Measurements from ENCODE around the gene TACC2.

The TACC2 gene

DNA sequence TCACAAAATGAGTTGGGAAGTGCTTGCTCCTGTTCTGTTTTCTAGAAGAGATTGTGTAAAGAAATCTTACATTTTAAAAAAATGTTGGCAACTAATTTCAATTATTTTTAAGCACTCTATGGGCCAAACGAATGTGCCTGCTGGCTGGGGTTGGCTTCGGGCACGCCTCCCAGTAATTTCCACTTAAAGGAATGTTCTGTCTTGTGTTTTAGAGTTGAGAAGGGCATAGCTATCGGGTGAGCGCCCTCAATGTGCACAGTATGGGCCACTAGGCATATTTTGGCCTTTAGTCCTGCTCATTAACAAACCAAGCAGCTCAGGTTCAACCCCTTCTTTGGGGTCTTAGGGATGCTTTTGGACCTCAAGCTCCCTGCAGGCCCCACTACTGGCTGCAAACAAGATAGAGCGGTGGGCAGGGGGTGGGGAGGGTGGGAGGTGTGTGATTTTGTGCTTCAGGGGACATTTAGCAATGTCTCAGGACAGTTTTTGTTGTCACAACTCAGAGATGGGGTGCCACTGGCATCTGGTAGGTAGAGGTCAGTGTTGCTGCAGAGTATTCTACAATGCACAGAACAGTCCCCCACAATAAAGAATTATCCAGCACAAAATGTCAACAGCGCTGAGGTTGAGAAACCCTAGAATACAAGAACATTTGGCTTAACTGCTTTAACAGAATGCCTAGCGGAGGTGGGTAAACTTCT, 40.7 kb downstream of the TACC2 start:
- DNase-seq, result no peak

DNA sequence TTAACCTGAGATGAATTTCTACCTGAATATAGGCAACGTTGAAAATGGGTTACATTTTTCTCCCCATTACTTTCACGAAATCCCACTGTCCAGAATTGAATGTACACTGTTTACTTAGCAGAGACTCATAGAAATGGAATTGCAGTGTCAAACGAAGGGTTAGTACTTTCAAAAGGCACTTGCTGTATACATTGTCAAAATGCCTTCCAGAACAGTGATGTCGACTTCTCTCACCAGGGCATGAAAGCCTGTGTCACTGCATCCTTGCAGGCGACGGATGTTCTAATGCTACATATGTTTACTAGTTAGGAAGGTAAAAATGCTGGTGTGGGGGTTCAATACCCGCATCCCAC, 41.2 kb downstream of the TACC2 start:
- DNase-seq, result no peak

DNA sequence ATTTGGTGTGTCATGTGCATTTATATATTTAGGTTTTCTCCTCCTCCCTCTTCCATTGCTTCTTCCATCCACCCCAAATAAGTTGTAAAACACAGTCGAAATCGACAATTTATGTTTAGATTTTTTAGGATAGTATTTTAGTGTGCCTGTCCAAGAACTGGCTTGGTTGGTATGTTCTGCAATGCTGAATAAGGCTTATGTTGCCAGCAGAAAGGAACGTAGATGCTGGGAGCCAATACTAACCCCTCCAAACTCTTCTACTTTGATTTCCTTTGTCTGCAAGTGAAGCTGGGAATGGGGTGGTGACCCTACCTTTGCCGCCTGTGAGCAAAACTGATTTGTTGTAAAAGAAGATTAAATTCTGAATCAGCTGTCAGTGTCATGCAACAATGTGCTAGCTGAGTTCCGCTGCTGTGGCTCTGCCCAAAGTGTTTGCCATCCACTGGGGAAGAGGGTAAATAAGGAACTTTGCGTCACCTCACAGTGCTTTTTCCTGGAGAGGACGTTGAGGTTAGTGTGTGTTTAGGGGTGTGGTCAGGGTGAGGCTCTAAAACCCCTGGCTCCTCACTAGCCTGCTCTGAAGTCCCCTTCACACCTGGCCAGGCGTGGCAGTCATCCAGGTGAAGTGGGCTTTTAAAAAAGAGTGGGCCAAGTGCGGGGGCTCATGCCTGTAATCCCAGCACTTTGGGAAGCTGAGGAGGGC, 44.4 kb downstream of the TACC2 start:
- DNase-seq, result peak; percentile 18

DNA sequence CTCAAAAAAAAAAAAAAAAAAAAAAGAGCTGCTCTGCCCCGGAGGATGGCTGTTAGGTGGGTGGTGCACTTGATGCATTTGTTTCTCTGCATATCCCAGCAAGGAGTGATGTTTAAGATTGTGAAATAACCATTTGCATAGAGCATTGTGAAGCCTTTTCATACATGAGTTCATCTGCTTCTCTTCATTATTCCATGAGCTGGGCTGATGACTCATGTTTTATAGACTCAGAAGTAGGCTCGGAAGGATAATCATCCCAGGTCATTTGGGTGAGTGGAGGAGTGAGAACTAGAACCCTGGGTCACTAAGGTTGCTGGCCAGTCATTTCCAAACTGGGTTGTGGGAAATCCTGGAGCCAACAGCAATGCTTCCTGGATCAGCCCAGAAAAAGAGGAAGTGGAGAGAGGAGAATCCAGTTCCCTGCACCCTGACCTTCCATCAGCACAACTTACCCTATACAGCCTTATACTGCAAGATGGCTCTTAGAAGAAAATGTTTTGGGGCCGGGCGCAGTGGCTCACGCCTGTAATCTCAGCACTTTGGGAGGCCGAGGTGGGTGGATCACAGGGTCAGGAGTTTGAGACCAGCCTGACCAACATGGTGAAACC, 45.3 kb downstream of the TACC2 start:
- DNase-seq, result peak; percentile 41

DNA sequence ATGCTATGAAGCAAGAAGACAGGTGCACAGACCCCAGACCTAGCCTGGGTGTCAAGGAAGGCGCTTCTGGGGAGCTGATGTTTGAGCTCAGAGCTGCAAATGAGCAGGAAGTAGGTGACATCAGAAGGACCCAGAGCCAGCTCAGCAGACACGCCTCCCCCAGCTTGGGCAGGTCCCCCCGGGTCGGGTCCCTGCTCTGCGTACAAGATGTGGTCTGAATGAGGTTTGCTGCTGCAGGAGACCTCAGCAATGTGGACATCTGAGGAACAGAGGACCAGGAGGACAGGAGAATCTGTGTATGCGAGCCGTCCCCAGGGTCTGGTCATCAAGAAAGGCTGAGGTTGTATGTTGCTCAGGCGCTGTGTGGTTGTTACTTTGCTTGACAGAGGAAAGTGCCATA, 51.8 kb downstream of the TACC2 start:
- DNase-seq, result no peak

DNA sequence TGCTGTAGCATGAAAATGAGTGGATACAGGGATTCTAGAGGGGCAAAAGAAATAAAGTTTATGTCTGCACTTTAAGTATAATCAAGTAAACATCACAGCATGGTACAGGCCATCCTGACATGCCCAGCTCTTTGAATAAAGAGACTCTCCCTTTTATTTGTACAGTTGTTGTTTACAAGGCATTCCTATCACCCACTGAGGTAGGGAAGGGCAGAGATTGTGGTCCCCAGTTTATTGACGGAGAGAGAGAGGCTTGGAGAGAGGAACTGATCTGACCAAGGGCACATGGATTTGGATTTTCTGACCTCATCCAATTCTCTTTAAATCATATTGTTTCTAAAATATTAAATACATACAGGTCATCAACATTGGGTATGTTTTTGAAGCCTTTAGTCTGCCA, 53.9 kb downstream of the TACC2 start:
- DNase-seq, result no peak

DNA sequence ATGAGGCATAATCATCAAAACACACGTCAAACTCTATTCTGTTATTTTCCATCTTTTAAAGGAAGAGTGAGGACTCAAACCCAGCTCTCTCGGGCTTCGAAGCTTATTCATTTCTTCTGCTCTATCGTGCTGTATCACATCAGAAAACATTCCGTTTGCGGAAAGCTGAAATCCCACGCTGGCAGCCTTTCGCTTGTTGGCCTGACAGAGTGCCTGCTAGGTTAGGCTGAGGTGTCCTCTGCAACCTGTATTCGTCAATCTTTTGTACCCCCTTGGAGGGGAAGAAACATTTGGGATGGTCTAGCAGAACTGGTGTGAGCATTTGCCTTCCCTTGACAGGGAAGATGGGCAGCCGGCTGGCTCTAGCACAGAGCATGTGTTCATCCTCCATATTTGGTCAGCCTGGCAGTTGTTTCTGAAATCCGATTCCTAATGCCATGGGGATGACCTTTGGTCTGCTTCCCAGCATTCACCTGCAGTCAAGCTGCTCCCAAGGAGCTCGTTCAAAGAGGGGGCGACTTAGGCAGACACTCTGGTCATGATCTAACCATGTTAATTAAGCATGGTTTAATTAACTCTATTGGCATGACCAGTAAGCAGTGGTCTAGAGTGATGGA, 55.2 kb downstream of the TACC2 start:
- DNase-seq, result no peak

DNA sequence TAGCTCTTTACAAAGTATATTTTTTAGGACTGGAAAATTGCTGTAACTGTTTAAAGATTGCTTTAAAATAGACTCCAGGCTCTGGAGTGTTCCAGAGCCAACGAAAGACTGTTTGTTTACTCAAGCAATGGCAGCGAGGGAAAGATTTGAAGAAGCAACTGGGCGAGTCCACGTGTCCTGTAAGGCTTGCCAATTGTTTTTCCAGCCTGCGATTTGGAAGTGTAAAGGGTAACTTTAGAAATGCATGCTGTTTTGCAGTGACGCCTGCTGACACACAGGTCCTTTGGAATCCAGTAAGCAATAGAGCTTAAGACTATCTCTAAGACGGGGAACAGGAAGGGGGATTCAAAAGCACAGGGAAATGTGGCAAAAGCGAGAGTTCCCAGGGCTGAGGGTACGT, 55.8 kb downstream of the TACC2 start:
- no peak for DNase-seq

DNA sequence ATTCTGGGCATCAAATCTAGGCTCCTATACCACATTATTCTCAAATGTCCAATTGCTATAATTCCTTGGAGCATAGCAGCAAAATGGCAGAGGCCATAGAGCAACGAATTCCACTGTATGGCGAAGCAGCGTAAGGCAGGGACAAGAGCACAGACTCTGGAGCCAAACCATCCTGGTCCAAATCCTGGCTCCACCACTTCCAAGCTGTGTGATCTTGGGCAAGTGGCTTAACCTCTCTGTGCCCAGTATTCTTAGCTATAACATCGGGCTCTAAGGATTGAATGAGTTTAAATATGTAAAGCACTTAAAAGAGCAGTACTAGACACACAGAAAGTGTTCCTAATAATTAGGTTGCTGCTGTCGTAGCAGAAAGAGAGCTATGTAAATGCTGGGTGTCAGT, 56.2 kb downstream of the TACC2 start:
- DNase-seq, result no peak

DNA sequence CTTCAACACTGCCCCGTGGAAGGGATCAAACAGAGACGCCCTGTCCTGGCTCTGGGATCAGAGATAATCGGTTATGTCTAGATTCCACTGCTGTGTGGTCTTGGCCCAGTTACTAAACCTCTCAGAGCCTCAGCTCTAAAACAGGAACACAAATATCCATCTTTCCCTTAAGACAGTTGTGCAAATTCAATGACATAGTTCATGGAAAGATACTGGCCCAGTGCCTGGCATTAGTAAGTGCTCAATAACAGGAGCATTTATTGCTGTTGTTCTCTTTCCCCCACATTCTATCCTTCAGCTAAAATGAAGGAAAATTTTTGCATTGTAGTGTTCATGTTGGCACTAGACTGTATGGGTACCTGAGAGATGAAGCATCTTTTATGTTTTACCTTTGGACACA, 58.6 kb downstream of the TACC2 start:
- no peak for DNase-seq

DNA sequence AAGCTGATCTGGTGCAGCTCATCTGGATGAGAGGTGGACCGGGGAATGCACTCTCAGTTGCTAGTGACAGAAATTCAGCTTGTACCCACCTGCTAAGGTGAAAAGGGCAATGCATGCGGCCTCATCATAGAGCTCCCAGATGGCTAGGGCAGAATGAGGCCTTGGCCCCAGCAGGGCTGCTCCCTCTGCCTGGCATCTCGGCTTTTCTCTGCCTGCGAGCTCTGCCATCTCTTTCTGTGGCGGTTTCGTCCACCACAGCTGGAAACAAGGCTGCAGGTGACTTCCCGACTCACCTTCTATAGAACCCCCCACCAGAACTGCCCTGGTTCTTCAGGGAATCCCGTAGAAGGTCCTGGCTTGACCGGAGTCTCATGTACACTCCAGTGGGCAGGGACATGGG, 60.1 kb downstream of the TACC2 start:
- no peak for DNase-seq

DNA sequence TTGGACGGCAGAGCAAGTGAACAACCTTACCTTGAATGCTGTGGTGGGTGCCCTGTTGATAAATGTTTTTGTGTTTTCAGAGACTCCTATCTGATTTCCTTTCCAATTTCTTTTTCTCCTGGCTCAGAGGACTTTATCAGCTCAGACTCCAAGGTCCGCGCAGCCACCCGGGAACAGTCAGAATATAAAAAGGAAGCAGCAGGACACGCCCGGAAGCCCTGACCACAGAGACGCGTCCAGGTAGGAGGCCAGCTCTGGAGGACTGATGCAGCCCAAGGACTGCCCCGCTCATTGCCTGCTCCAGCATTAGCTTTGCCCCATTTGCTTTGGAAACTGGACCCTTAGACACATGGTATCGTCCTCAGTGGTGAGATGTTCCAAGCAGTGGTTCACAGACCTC, 61.3 kb downstream of the TACC2 start:
- DNase-seq, result no peak

DNA sequence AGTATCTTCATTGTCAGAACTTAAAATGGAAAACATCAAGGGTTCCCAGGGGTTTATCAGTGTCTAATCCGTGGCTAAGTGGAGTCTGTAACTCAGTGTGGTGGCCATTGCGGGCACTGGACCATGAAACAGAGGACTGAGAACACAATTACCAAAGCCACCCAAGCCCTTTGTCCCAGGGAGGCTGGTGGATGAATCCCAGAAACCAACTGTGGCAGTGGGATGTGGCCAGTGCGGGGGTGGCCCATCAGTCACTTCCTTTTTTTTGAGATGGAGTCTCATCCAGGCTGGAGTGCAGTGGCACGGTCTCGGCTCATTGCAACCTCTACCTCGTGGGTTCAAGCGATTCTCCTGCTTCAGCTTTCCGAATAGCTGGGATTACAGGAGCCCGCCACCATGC, 61.8 kb downstream of the TACC2 start:
- no peak for DNase-seq

DNA sequence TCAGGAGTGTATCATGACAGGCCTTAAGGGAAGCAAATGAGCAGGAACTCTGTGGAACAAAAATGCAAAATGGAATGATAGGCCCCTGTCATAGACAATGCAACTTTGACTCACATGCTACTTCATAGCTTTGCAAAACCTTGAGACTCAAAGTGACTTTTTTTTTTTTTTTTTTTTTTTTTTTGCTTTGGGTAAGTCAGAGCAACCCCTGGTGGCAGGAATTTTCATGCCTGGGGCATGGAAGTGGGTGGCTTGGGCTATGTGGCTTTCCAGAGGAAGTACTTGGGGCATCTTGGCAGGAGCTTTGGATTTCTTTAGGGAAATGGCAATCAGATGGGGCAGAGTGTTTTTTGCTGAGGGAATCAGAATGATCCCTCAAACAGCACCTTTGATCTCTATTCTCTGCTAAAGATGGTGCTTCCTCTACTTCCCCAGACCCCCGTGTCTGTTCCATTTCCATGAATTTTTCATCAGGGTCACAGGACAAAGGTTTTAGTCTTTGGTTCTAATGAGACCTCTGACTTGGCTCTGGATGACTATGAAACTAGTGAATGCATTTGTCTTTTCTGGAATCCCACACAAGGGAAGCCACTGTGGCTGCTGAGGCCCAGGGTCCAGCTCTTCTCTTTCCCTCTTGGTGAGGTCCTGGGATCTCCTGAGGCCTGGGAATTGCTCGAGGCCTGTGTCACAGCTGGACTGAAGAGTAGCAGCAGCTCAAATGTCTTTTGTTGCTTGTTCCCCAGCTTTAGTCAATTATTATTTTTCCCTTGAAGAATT, 62.8 kb downstream of the TACC2 start:
- peak; percentile 38 for DNase-seq

DNA sequence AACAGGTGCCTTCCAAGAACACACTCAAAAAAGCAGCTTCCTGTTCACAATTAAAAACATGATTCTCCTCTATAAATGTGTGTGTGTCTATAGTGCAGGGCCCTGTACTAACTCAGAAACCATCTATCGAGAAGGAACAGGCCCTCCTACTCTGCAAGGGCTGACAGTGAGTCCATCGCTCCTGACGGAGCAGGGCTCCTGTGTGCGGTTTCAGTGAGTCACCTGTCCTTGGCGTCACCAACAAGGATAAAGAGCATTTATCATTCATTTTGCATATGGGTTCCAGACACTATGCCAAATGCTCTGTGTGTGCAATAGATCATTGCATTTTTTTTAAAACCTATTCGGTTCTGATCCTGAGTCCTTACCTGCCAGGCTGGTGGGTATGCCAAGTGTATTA, 63.7 kb downstream of the TACC2 start:
- DNase-seq, result no peak

DNA sequence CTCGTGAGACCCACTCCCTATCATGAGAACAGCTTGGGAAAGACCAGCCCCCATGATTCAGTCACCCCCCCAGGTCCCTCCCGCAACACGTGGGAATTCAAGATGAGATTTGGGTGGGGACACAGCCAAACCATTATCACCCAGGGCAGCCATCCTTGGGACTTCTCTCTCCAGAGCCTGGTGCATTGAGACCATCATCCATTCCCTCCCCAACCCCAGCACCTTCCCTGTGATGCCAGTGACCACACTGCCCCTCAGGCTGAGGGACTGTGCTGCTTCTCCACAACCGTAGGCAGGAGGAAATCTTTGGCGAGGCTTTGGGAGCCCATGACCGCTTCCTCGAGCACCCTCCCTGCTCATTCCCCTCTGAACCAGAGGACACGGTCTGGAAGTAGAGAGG, 64.4 kb downstream of the TACC2 start:
- DNase-seq, result no peak

DNA sequence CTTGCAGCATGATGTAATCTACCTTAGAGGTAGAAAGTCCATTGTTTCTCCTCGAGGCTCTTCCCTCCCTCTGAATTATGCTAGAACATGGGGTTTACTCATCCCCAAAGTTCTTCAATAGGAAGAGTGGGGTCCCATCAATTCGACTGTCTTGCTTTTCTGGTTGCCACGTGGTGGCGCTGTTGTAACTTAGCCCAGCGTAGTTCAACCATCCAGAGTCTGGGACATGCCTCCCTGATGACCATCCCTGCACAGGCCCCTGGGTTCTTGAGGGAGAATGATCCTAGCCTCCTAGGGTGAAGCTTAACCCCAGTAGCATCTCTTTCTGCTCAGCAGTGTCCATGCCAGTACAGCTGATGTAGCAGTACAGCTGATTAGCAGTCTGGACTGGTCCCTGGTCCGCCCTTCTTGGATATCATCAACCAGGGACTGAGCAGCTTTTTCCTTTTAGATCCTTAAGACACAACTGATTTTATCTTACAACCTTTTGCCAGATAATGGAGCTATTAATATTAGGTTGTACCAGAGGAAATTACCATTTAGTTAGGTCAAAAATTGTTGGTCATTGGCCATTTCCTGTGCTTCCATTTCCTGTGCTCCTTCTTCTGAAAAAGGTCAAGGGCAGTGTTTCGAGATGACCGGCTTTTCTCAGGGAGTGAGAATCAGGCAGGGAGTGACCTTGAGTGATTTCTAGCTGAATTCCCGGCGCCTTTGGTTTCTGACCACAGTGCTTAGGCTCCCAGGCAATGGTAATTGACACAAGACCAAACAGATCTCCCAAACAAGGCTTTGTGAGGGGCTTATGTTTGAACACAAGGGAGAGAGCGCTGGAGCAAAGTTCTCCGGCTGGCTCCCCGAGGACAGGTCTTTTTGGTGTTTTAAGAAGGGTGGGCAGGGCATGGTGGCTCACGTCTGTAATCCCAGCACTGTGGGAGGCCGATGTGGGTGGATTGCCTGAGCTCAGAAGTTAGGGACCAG, 65.4 kb downstream of the TACC2 start:
- no peak for DNase-seq

DNA sequence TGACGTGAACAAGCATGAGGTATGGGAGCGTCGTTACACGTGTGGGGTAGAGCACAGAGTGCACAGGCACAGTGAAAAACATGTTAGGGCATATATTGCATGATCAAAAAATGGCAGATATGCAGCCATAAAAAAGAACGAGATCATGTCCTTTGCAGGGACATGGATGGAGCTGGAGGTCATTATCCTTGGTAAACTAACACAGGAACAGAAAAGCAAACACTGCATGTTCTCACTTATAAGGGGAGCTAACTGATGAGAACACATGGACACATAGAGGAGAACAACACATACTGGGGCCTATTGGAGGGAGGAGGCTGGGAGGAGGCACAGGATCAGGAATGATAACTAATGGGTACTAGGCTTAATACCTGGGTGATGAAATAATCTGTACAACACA, 66.3 kb downstream of the TACC2 start:
- DNase-seq, result no peak

DNA sequence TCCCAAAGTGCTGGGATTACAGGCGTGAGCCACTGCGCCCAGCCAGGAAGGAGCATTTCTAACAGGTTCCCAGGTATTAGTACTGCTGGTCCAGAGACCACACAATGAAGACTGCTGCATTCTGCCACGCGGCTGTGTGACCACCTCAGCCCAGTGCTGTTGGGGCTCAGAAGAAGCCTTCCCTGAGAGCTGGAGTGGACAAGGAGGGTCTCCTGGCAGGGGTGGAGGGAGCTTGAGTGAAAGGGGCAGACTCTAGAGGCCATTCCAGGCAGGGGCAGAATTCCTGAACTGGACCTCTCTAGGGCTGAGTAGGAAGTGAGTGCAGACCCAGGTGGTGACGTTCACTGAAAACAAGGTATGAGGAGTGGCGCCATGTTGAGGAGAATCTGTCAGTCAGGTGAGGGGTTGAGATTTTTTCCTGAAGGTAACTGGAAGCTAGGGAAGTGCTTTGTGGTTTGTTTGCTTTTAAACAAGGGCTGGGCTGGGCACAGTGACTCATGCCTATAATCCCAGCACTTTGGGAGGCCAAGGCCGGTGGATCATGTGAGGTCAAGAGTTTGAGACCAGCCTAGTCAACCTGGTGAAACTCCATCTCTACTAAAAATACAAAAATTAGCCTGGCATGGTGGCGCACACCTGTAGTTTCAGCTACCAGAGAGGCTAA, 67.6 kb downstream of the TACC2 start:
- DNase-seq, result no peak

DNA sequence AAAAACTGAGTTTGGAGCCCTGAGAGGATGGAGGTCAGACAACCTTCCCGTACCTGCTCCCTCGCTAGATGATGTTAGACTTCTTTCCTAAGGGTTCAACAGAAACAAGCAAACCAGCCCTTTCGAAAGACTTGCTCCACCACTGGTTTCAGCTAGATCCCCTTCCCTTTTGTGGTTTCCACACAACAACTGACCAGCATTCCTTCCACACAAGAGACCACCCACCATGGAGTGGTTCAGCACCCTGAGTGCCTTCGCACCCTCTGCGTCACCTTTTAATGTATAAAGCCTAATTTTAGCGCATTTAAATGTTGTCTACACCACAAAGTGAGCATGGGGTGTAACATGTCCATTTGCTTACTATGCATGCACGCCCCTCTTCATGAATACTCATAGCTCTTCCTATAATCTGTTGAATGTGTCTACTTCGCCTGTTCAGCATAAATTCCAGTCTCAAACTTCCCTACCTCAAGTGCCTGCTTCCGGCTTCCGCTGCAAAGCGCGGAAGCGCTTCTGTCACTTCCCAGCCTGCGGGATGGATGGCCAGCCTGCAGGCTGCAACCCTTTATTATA, 69.0 kb downstream of the TACC2 start:
- DNase-seq, result peak; percentile 79

DNA sequence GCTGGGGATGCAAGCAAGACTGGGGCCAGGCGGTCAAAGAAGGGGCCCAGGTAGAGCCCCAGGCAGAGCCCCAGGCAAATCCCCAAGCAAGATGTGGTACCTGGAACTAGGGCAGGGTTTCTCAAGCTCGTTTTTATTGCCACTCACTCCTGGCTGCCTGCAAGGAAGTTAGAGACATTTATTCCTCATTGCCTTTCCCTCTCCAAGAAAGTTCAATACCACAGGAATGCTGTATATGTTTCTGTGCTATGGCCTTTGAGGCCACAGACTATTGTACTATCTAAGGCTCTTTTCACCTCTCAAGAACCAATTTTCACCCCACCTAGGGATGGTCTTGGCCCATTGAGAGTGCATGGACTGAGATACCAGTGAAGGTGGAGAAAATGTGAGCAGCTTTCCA, 71.3 kb downstream of the TACC2 start:
- DNase-seq, result no peak

All from MV-4-11 (cell line).